Measurements from ENCODE around the gene SSBP3. TPM values are rescaled to one million over a fixed set of nuclear protein-coding genes. Genes with fewer than 3 reads are reported as not detected.
"Not testable (repeated sequence)": the region's sequence is repeated elsewhere in the genome, so short reads cannot be mapped to it uniquely, and the experiment has no call there.

SSBP3 gene
- total RNA-seq, 1 experiment from 2014 or later, result 115 TPM

DNA sequence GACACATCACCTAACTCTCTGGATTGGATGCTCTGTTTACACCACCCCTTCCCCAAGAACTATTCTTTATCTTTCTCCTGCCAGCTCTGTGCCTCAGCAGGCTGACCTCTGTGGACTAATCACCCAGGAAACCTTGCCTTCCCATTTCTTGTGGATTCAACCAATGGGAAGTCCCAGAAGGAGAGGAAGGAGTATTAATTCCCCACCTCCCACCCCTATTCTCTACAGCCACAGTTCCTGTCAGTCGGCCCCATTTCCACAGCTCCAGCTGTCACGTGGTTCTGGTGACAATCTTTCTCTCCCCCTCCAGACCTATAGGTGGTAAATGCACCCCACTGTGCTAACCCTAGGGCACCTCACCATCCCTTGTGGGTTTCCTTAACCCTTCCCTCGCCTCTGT is 46.8 kb upstream of the SSBP3 start:
- Mint-ChIP-seq H3K27ac (no peak overlapping the region), H3K4me3 (no peak overlapping the region), H3K4me1 (peaks cover 10% of the 10 kb centered on the region), H3K36me3 (peaks cover 16% of the 10 kb centered on the region), H3K27me3 (ENCODE audit: low read depth) (peaks cover 5% of the 10 kb centered on the region), H3K9me3 (peaks cover 18% of the 10 kb centered on the region)
- POLR2A ChIA-PET, result no interaction called here
- CTCF ChIA-PET, result no interaction called here
- ATAC-seq (no peak), DNase-seq (ENCODE audit: low spot score) (no peak)
- TF ChIP-seq ZNF232 (CRISPR knock-in tag; IDR thresholded peaks at IDR 0.05), result no peak
- TF ChIP-seq ZNF423 (CRISPR knock-in tag; IDR thresholded peaks at IDR 0.05), result peak; percentile 16; the same call in 1 of the 2 replicates

DNA sequence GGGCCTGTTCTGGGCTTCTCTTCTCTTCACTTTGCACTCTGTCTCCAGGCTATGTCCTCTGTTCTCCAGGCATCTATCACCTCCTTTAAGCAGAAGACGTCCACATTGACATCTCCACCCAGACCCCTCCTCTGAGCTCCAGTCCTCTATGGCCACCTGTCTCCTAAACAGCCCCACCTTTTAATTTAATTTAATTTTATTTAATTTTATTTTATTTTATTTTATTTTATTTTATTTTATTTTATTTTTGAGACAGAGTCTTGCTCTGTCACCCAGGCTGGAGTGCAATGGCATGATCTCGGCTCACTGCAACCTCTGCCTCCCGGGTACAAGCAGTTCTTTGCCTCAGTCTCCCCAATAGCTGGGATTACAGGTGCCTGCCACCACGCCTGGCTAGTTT is 43.2 kb upstream of the SSBP3 start:
- H3K4me1 Mint-ChIP-seq; H3K27ac Mint-ChIP-seq; ATAC-seq; DNase-seq (ENCODE audit: low spot score); POLR2A ChIA-PET; H3K4me3 Mint-ChIP-seq; CTCF ChIA-PET: not testable (repeated sequence)
- H3K27me3 Mint-ChIP-seq (ENCODE audit: low read depth), result peaks cover 24% of the 10 kb centered on the region
- peaks cover 19% of the 10 kb centered on the region for H3K36me3 Mint-ChIP-seq
- peaks cover 24% of the 10 kb centered on the region for H3K9me3 Mint-ChIP-seq
- TF ChIP-seq HMGA2 (CRISPR knock-in tag; IDR thresholded peaks at IDR 0.05), result peak; percentile 93

DNA sequence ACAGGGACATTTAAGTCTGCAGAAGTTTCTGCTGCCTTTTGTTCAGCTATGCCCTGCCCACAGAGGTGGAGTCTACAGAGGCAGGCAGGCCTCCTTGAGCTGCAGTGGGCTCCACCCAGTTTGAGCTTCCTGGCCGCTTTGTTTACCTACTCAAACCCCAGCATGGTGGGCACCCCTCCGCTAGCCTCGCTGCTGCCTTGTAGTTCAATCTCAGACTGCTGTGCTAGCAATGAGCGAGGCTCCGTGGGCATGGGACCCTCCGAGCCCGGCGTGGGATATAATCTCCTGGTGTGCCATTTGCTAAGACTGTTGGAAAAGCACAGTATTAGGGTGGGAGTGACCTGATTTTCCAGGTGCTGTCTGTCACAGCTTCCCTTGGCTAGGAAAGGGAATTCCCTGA is 42.6 kb upstream of the SSBP3 start:
- ATAC-seq; DNase-seq (ENCODE audit: low spot score); H3K4me3 Mint-ChIP-seq; POLR2A ChIA-PET; CTCF ChIA-PET; H3K27ac Mint-ChIP-seq; H3K4me1 Mint-ChIP-seq: not testable (repeated sequence)
- peaks cover 24% of the 10 kb centered on the region for H3K9me3 Mint-ChIP-seq
- peaks cover 24% of the 10 kb centered on the region for H3K27me3 Mint-ChIP-seq (ENCODE audit: low read depth)
- H3K36me3 Mint-ChIP-seq, result peaks cover 19% of the 10 kb centered on the region

DNA sequence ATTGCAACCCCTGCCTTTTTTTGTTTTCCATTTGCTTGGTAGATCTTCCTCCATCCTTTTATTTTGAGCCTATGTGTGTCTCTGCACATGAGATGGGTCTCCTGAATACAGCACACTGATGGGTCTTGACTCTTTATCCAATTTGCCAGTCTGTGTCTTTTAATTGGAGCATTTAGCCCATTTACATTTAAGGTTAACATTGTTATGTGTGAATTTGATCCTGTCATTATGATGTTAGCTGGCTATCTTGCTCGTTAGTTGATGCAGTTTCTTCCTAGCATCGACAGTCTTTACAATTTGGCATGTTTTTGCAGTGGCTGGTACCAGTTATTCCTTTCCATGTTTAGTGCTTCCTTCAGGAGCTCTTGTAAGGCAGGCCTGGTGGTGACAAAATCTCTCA is 40.9 kb upstream of the SSBP3 start:
- POLR2A ChIA-PET; H3K4me3 Mint-ChIP-seq; H3K4me1 Mint-ChIP-seq; H3K27ac Mint-ChIP-seq; ATAC-seq; DNase-seq (ENCODE audit: low spot score); CTCF ChIA-PET: not testable (repeated sequence)
- peaks cover 24% of the 10 kb centered on the region for H3K9me3 Mint-ChIP-seq
- peaks cover 19% of the 10 kb centered on the region for H3K36me3 Mint-ChIP-seq
- peaks cover 24% of the 10 kb centered on the region for H3K27me3 Mint-ChIP-seq (ENCODE audit: low read depth)

DNA sequence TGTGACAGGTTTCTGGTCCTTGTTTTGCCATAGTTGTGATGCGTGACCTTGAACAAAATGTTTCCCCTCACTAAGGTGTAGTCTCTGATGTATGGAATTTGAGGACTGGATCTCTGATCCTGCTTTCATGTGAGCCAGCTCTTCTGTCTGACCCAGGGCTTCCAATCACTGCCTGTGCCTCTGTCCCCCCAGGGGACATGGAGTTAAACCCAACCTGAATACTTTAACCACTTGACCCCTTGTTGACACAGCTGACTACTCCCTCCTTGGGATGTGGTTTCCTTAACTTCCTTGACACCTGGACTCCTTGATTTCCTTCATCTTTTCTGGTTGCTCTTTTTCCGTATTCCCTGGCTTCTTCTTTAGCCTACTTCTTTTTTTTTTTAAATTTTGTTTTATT is 36.0 kb upstream of the SSBP3 start:
- POLR2A ChIA-PET, result no interaction called here
- CTCF ChIA-PET, result no interaction called here
- ATAC-seq (0 out of 2 replicates have a peak, but pooled peaks have one; percentile 32), DNase-seq (ENCODE audit: low spot score) (no peak)
- TF ChIP-seq, protein P1, sequence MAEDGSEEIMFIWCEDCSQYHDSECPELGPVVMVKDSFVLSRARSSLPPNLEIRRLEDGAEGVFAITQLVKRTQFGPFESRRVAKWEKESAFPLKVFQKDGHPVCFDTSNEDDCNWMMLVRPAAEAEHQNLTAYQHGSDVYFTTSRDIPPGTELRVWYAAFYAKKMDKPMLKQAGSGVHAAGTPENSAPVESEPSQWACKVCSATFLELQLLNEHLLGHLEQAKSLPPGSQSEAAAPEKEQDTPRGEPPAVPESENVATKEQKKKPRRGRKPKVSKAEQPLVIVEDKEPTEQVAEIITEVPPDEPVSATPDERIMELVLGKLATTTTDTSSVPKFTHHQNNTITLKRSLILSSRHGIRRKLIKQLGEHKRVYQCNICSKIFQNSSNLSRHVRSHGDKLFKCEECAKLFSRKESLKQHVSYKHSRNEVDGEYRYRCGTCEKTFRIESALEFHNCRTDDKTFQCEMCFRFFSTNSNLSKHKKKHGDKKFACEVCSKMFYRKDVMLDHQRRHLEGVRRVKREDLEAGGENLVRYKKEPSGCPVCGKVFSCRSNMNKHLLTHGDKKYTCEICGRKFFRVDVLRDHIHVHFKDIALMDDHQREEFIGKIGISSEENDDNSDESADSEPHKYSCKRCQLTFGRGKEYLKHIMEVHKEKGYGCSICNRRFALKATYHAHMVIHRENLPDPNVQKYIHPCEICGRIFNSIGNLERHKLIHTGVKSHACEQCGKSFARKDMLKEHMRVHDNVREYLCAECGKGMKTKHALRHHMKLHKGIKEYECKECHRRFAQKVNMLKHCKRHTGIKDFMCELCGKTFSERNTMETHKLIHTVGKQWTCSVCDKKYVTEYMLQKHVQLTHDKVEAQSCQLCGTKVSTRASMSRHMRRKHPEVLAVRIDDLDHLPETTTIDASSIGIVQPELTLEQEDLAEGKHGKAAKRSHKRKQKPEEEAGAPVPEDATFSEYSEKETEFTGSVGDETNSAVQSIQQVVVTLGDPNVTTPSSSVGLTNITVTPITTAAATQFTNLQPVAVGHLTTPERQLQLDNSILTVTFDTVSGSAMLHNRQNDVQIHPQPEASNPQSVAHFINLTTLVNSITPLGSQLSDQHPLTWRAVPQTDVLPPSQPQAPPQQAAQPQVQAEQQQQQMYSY (CRISPR knock-in tag; IDR thresholded peaks at IDR 0.05), result peak; percentile 67
- no peak for TF ChIP-seq CREB1 (CRISPR knock-in tag; IDR thresholded peaks at IDR 0.05)
- peaks cover 14% of the 10 kb centered on the region for H3K27me3 Mint-ChIP-seq (ENCODE audit: low read depth)
- no peaks in the 10 kb centered on the region for H3K9me3 Mint-ChIP-seq
- H3K4me3 Mint-ChIP-seq, result no peak overlapping the region
- H3K36me3 Mint-ChIP-seq, result no peaks in the 10 kb centered on the region
- no peak overlapping the region for H3K27ac Mint-ChIP-seq
- 0 out of 2 replicates have a peak, but pooled peaks cover 5% of the 10 kb centered on the region for H3K4me1 Mint-ChIP-seq

DNA sequence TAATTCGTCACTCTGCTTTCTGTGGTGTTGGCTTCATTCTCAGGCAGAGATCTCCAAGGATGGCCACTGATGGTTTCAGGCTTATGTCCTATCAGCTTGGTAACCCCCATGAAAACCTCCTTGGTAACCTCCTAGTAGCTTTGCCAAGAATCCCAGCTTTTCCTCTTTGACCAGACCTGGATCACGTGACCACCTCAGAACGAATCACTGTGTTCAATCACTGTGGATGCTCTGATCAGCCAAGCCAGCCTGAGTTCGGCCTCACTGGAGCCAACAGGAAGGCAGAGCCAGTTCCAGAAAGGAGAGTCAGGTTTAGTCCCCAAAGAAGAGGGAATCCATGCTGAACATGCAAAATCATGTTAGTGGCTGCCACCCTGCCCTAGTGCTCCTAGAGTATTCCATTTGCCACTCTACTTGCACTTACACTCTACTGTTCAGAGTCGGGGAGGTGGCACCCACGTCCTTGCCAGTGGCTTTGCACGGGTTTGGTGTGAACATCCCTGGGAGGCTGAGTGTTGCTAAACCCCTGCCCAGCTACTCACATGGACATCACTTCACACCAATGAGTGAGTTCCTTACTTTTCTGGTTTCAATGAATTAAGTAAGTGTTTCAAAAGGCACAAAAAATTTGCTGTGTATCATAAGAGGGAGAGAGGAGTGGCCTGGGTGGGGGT is 33.5 kb upstream of the SSBP3 start:
- H3K4me1 Mint-ChIP-seq, result 0 out of 2 replicates have a peak, but pooled peaks cover 5% of the 10 kb centered on the region
- H3K27ac Mint-ChIP-seq, result no peak overlapping the region
- H3K36me3 Mint-ChIP-seq, result no peaks in the 10 kb centered on the region
- peaks cover 2% of the 10 kb centered on the region for H3K27me3 Mint-ChIP-seq (ENCODE audit: low read depth)
- POLR2A ChIA-PET, result no interaction called here
- CTCF ChIA-PET, result interaction anchor here (0.5 to 0.6 kb wide), 2 partner anchors 20 to 130 kb away, joined by 3 read pairs; no protein-coding TSS in a partner anchor
- H3K9me3 Mint-ChIP-seq, result 0 out of 2 replicates have a peak, but pooled peaks cover 3% of the 10 kb centered on the region
- DNase-seq (ENCODE audit: low spot score), result no peak
- TF ChIP-seq, protein P2, sequence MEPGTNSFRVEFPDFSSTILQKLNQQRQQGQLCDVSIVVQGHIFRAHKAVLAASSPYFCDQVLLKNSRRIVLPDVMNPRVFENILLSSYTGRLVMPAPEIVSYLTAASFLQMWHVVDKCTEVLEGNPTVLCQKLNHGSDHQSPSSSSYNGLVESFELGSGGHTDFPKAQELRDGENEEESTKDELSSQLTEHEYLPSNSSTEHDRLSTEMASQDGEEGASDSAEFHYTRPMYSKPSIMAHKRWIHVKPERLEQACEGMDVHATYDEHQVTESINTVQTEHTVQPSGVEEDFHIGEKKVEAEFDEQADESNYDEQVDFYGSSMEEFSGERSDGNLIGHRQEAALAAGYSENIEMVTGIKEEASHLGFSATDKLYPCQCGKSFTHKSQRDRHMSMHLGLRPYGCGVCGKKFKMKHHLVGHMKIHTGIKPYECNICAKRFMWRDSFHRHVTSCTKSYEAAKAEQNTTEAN (CRISPR knock-in tag; IDR thresholded peaks at IDR 0.05), result no peak
- TF ChIP-seq, protein P3, sequence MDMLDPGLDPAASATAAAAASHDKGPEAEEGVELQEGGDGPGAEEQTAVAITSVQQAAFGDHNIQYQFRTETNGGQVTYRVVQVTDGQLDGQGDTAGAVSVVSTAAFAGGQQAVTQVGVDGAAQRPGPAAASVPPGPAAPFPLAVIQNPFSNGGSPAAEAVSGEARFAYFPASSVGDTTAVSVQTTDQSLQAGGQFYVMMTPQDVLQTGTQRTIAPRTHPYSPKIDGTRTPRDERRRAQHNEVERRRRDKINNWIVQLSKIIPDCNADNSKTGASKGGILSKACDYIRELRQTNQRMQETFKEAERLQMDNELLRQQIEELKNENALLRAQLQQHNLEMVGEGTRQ (CRISPR knock-in tag; IDR thresholded peaks at IDR 0.05), result peak; percentile 83
- TF ChIP-seq, protein P4, sequence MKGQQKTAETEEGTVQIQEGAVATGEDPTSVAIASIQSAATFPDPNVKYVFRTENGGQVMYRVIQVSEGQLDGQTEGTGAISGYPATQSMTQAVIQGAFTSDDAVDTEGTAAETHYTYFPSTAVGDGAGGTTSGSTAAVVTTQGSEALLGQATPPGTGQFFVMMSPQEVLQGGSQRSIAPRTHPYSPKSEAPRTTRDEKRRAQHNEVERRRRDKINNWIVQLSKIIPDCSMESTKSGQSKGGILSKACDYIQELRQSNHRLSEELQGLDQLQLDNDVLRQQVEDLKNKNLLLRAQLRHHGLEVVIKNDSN (CRISPR knock-in tag; IDR thresholded peaks at IDR 0.05), result peak; percentile 61; the same call in 1 of the 2 replicates
- no peak overlapping the region for H3K4me3 Mint-ChIP-seq
- ATAC-seq, result peak; percentile 77

Measured in WTC11 (cell line).